Measurements from ENCODE around the gene RIN1.

DNA sequence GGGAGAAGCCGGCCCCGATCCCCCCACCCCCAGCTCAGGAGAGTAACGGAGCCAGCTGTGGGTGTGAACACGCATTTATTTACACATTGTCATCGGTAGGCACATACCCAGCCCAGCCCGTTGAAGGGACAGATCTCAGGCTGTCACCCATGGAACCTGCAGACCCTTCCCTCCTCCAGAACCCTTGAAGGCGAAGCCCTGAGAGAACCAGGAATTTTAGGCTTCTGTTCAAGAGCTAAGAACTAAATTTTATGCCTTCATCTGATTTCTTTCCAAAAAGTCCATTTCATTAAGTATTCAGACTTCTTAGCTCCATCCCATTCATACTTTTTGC lies 9.0 kb upstream of the RIN1 start:
- TF ChIP-seq ZNF24 (IDR thresholded peaks at IDR 0.05), result no peak
- no peak for TF ChIP-seq JUNB (CRISPR knock-in tag; IDR thresholded peaks at IDR 0.05; ENCODE audit: borderline replicate concordance)
- TF ChIP-seq, protein P1, sequence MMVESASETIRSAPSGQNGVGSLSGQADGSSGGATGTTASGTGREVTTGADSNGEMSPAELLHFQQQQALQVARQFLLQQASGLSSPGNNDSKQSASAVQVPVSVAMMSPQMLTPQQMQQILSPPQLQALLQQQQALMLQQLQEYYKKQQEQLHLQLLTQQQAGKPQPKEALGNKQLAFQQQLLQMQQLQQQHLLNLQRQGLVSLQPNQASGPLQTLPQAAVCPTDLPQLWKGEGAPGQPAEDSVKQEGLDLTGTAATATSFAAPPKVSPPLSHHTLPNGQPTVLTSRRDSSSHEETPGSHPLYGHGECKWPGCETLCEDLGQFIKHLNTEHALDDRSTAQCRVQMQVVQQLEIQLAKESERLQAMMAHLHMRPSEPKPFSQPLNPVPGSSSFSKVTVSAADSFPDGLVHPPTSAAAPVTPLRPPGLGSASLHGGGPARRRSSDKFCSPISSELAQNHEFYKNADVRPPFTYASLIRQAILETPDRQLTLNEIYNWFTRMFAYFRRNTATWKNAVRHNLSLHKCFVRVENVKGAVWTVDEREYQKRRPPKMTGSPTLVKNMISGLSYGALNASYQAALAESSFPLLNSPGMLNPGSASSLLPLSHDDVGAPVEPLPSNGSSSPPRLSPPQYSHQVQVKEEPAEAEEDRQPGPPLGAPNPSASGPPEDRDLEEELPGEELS (CRISPR knock-in tag; IDR thresholded peaks at IDR 0.05), result no peak
- no peak for TF ChIP-seq RELA (CRISPR knock-in tag; IDR thresholded peaks at IDR 0.05)
- no peak for TF ChIP-seq EZH2 (conservative IDR thresholded peaks at IDR 0.05; ENCODE audit: low read depth, low read length)
- TF ChIP-seq, protein P2, sequence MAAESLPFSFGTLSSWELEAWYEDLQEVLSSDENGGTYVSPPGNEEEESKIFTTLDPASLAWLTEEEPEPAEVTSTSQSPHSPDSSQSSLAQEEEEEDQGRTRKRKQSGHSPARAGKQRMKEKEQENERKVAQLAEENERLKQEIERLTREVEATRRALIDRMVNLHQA (CRISPR knock-in tag; IDR thresholded peaks at IDR 0.05), result no peak
- TF ChIP-seq, protein P3, sequence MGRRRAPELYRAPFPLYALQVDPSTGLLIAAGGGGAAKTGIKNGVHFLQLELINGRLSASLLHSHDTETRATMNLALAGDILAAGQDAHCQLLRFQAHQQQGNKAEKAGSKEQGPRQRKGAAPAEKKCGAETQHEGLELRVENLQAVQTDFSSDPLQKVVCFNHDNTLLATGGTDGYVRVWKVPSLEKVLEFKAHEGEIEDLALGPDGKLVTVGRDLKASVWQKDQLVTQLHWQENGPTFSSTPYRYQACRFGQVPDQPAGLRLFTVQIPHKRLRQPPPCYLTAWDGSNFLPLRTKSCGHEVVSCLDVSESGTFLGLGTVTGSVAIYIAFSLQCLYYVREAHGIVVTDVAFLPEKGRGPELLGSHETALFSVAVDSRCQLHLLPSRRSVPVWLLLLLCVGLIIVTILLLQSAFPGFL (CRISPR knock-in tag; IDR thresholded peaks at IDR 0.05), result no peak
- TF ChIP-seq FOXP1 (IDR thresholded peaks at IDR 0.05), result no peak
- no peak for TF ChIP-seq FOXP1 (CRISPR knock-in tag; IDR thresholded peaks at IDR 0.05)
- no peak for TF ChIP-seq TCF12 (IDR thresholded peaks at IDR 0.05)
- TF ChIP-seq TCF12 (CRISPR knock-in tag; IDR thresholded peaks at IDR 0.05), result no peak
- no peak for TF ChIP-seq PHF8 (CRISPR knock-in tag; IDR thresholded peaks at IDR 0.05)
- TF ChIP-seq, protein P4, sequence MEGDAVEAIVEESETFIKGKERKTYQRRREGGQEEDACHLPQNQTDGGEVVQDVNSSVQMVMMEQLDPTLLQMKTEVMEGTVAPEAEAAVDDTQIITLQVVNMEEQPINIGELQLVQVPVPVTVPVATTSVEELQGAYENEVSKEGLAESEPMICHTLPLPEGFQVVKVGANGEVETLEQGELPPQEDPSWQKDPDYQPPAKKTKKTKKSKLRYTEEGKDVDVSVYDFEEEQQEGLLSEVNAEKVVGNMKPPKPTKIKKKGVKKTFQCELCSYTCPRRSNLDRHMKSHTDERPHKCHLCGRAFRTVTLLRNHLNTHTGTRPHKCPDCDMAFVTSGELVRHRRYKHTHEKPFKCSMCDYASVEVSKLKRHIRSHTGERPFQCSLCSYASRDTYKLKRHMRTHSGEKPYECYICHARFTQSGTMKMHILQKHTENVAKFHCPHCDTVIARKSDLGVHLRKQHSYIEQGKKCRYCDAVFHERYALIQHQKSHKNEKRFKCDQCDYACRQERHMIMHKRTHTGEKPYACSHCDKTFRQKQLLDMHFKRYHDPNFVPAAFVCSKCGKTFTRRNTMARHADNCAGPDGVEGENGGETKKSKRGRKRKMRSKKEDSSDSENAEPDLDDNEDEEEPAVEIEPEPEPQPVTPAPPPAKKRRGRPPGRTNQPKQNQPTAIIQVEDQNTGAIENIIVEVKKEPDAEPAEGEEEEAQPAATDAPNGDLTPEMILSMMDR (CRISPR knock-in tag; IDR thresholded peaks at IDR 0.05), result no peak
- no peak for TF ChIP-seq MTA3 (CRISPR knock-in tag; IDR thresholded peaks at IDR 0.05)

All from HepG2 (cell line).